Measurements from ENCODE around the gene TLR3.

- TF ChIP-seq POLR2A (IDR thresholded peaks at IDR 0.05; ENCODE audit: low read depth, low read length) (no peak), FOS (IDR thresholded peaks at IDR 0.05; ENCODE audit: borderline replicate concordance, insufficient read depth, low read length) (no peak), POLR2AphosphoS5 (IDR thresholded peaks at IDR 0.05; ENCODE audit: insufficient read depth, low read depth, low read length) (no peak)
- TF ChIP-seq, protein P1, sequence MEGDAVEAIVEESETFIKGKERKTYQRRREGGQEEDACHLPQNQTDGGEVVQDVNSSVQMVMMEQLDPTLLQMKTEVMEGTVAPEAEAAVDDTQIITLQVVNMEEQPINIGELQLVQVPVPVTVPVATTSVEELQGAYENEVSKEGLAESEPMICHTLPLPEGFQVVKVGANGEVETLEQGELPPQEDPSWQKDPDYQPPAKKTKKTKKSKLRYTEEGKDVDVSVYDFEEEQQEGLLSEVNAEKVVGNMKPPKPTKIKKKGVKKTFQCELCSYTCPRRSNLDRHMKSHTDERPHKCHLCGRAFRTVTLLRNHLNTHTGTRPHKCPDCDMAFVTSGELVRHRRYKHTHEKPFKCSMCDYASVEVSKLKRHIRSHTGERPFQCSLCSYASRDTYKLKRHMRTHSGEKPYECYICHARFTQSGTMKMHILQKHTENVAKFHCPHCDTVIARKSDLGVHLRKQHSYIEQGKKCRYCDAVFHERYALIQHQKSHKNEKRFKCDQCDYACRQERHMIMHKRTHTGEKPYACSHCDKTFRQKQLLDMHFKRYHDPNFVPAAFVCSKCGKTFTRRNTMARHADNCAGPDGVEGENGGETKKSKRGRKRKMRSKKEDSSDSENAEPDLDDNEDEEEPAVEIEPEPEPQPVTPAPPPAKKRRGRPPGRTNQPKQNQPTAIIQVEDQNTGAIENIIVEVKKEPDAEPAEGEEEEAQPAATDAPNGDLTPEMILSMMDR (IDR thresholded peaks at IDR 0.05; ENCODE audit: extremely low read depth in 1 of 2, insufficient read depth in 1 of 2, low read depth in 1 of 2, low read length in 2 of 2), result no peak
Observed at GRCh38 chr4:186097386-186097785, 28.4 kb downstream of the TLR3 start.
